Muscle of leg (tissue), 11 donors: ENCODE results near the gene KIF3B. TPM values are rescaled to one million over a fixed set of nuclear protein-coding genes. Genes with fewer than 3 reads are reported as not detected.
"Not testable (repeated sequence)": the region's sequence is repeated elsewhere in the genome, so short reads cannot be mapped to it uniquely, and the experiment has no call there.

Source experiments
- DNase-seq: peaks from one replicate; pipeline ENCODE4 v3.0.0; 2013
- H3K27ac ChIP-seq: one replicate; pipeline ENCODE4 v1.5.1; 2013; ENCODE audit warnings: mild to moderate bottlenecking, low read length, control low read depth
- H3K27me3 ChIP-seq: one replicate; pipeline ENCODE4 v1.6.1; 2013; ENCODE audit warnings: low read length; ENCODE audit not compliant: control insufficient read depth, insufficient read depth
- H3K36me3 ChIP-seq: one replicate; pipeline ENCODE4 v1.6.1; 2013; ENCODE audit warnings: low read length; ENCODE audit not compliant: control insufficient read depth, insufficient read depth
- H3K4me1 ChIP-seq: one replicate; pipeline ENCODE4 v1.6.1; 2013; ENCODE audit warnings: low read length; ENCODE audit not compliant: control insufficient read depth, insufficient read depth
- H3K4me3 ChIP-seq: one replicate; pipeline ENCODE4 v1.5.1; 2013; ENCODE audit warnings: low read length, control low read depth
- H3K9me3 ChIP-seq: replicated peaks from 2 replicates; pipeline ENCODE4 v1.6.1; 2013; ENCODE audit warnings: low read depth, low read length; ENCODE audit not compliant: control insufficient read depth
- WGBS: methylation state at CpG from one replicate; pipeline ENCODE4 v1.1.5; 2013; ENCODE audit warnings: missing lambda C conversion rate; ENCODE audit not compliant: insufficient coverage; 5-methylcytosine and 5-hydroxymethylcytosine counted together
- polyA plus RNA-seq, 8 donors: library from polyadenylated mRNA; unstranded; fragments of 120-200 nt; gene quantifications; one replicate each; pipeline versions ENCODE4 v1.2.1 to v1.2.3, GENCODE V29; 2013; ENCODE audit warnings: inconsistent platforms in 1 of 8, low replicate concordance in 1 of 8; ENCODE audit not compliant: insufficient read length in 8 of 8, insufficient read depth in 1 of 8
- total RNA-seq: library from RNA; stranded (reverse); fragments of 120-200 nt; gene quantifications from one replicate; pipeline ENCODE4 v1.2.4, GENCODE V29; 2013

Gene KIF3B
- total and polyA plus RNA-seq, 9 donors, result 9.2 to 20.4 (median 12.8) TPM

- H3K36me3 ChIP-seq, result no peaks in the 10 kb centered on the region
- no peak overlapping the region for H3K4me3 ChIP-seq
- WGBS, result 89% methylated on average over 2 of the region's 4 CpGs
- no peaks in the 10 kb centered on the region for H3K9me3 ChIP-seq
- no peaks in the 10 kb centered on the region for H3K27me3 ChIP-seq
- no peaks in the 10 kb centered on the region for H3K4me1 ChIP-seq
- H3K27ac ChIP-seq, result no peak overlapping the region
- DNase-seq, result no peak
Measured at GRCh38 chr20:32244959-32245358, 32.5 kb upstream of the KIF3B start.

GRCh38 chr20:32246208-32246607 is 31.2 kb upstream of the KIF3B start:
- not testable (repeated sequence) for H3K36me3 ChIP-seq, H3K4me1 ChIP-seq, H3K9me3 ChIP-seq, H3K27ac ChIP-seq, DNase-seq, H3K27me3 ChIP-seq, H3K4me3 ChIP-seq
- 82% methylated on average over 4 of the region's 5 CpGs for WGBS

- Histone ChIP-seq H3K4me1 (no peaks in the 10 kb centered on the region), H3K9me3 (no peaks in the 10 kb centered on the region), H3K27me3 (no peaks in the 10 kb centered on the region), H3K36me3 (no peaks in the 10 kb centered on the region), H3K27ac (no peak overlapping the region), H3K4me3 (no peak overlapping the region)
- WGBS, result 86% methylated on average over 4 of the region's 5 CpGs
- DNase-seq, result no peak
Measured at GRCh38 chr20:32248043-32248442, 29.4 kb upstream of the KIF3B start.

GRCh38 chr20:32249030-32249738 is 28.3 kb upstream of the KIF3B start:
- H3K9me3 ChIP-seq, result no peaks in the 10 kb centered on the region
- H3K4me1 ChIP-seq, result no peaks in the 10 kb centered on the region
- H3K27me3 ChIP-seq, result no peaks in the 10 kb centered on the region
- H3K36me3 ChIP-seq, result no peaks in the 10 kb centered on the region
- DNase-seq, result no peak
- no CpG with 5 or more reads among the region's 9 CpGs for WGBS
- H3K27ac ChIP-seq, result no peak overlapping the region
- no peak overlapping the region for H3K4me3 ChIP-seq

- no peak for DNase-seq
- H3K36me3 ChIP-seq, result no peaks in the 10 kb centered on the region
- H3K9me3 ChIP-seq, result no peaks in the 10 kb centered on the region
- WGBS, result 70% methylated on average over 2 of the region's 3 CpGs
- H3K4me3 ChIP-seq, result no peak overlapping the region
- H3K4me1 ChIP-seq, result no peaks in the 10 kb centered on the region
- no peak overlapping the region for H3K27ac ChIP-seq
- no peaks in the 10 kb centered on the region for H3K27me3 ChIP-seq
Measured at GRCh38 chr20:32251470-32251869, 26.0 kb upstream of the KIF3B start.

GRCh38 chr20:32252189-32252588 is 25.3 kb upstream of the KIF3B start:
- Histone ChIP-seq H3K36me3 (no peaks in the 10 kb centered on the region), H3K27me3 (no peaks in the 10 kb centered on the region), H3K27ac (no peak overlapping the region), H3K4me3 (no peak overlapping the region), H3K9me3 (no peaks in the 10 kb centered on the region), H3K4me1 (no peaks in the 10 kb centered on the region)
- DNase-seq, result no peak
- WGBS, result 93% methylated on average over 4 of the region's 6 CpGs

- not testable (repeated sequence) for DNase-seq, H3K4me3 ChIP-seq, H3K4me1 ChIP-seq, H3K27me3 ChIP-seq, H3K27ac ChIP-seq, H3K9me3 ChIP-seq, H3K36me3 ChIP-seq
- WGBS, result 84% methylated on average over 6 of the region's 10 CpGs
Measured at GRCh38 chr20:32260973-32261372, 16.5 kb upstream of the KIF3B start.

- whole genome bisulfite sequencing, result no CpG with 5 or more reads among the region's 2 CpGs
- Histone ChIP-seq H3K27ac (no peak overlapping the region), H3K4me1 (no peaks in the 10 kb centered on the region), H3K4me3 (no peak overlapping the region), H3K36me3 (no peaks in the 10 kb centered on the region), H3K27me3 (no peaks in the 10 kb centered on the region), H3K9me3 (no peaks in the 10 kb centered on the region)
- no peak for DNase-seq
Measured at GRCh38 chr20:32261644-32262043, 15.8 kb upstream of the KIF3B start.

GRCh38 chr20:32263398-32263954 is 14.0 kb upstream of the KIF3B start:
- no peak for DNase-seq
- Histone ChIP-seq H3K36me3 (no peaks in the 10 kb centered on the region), H3K27ac (no peak overlapping the region), H3K9me3 (no peaks in the 10 kb centered on the region), H3K4me1 (no peaks in the 10 kb centered on the region), H3K4me3 (no peak overlapping the region), H3K27me3 (no peaks in the 10 kb centered on the region)
- WGBS, result 67% methylated on average over 2 of the region's 7 CpGs

- no peaks in the 10 kb centered on the region for H3K27me3 ChIP-seq
- no peaks in the 10 kb centered on the region for H3K36me3 ChIP-seq
- 50% methylated on average over 1 of the region's 5 CpGs for WGBS
- no peak overlapping the region for H3K4me3 ChIP-seq
- H3K4me1 ChIP-seq, result peaks cover 2% of the 10 kb centered on the region
- DNase-seq, result no peak
- no peaks in the 10 kb centered on the region for H3K9me3 ChIP-seq
- no peak overlapping the region for H3K27ac ChIP-seq
Measured at GRCh38 chr20:32271620-32272019, 5.8 kb upstream of the KIF3B start.
